Sigmoid colon (tissue), 7 donors: ENCODE results near the gene ARNT2. TPM values are rescaled to one million over a fixed set of nuclear protein-coding genes. Genes with fewer than 3 reads are reported as not detected.
A peak's percentile ranks its signal among the peaks of the same experiment; 100 is the strongest.

Experiments used
- DNase-seq: peaks from one replicate; pipeline ENCODE4 v3.0.0-alpha.2; 2019
- H3K27ac ChIP-seq, 4 donors: fragments of 200-600 bp; sonication (generic); one replicate each; pipeline ENCODE4 v1.5.1; 2016 to 2019; ENCODE audit warnings: mild to moderate bottlenecking in 1 of 4
- H3K27me3 ChIP-seq, 3 donors: fragments of 200-600 bp; sonication (generic); one replicate each; pipeline ENCODE4 v1.5.1; 2019; ENCODE audit warnings: mild to moderate bottlenecking in 1 of 3
- H3K36me3 ChIP-seq, 4 donors: fragments of 200-600 bp; sonication (generic); one replicate each; pipeline ENCODE4 v1.5.1; 2016 to 2019
- H3K4me1 ChIP-seq, 4 donors: fragments of 200-600 bp; sonication (generic); one replicate each; pipeline ENCODE4 v1.5.1; 2017 to 2019
- H3K4me3 ChIP-seq, 4 donors: fragments of 200-600 bp; sonication (generic); one replicate each; pipeline ENCODE4 v1.5.1; 2017 to 2019; ENCODE audit warnings: mild to moderate bottlenecking in 2 of 4, moderate library complexity in 1 of 4
- H3K9me3 ChIP-seq, 4 donors: fragments of 200-600 bp in 3 of 4; sonication (generic) in 3 of 4; one replicate each; pipeline versions ENCODE4 v1.5.1 to v1.6.1; 2013 to 2019
- EP300 ChIP-seq, 4 donors: sonication (generic); formaldehyde crosslinking; IDR thresholded peaks; one replicate each; pipeline ENCODE4 v1.6.1; 2017; ENCODE audit warnings: antibody characterized with exemption in 4 of 4
- POLR2A ChIP-seq, 2 donors: fragments of 450-650 bp; IDR thresholded peaks; one replicate each; pipeline ENCODE4 v1.6.1; 2016; ENCODE audit warnings: antibody characterized with exemption in 2 of 2, mild to moderate bottlenecking in 2 of 2, moderate library complexity in 2 of 2
- POLR2AphosphoS5 ChIP-seq, 4 donors: sonication (generic); formaldehyde crosslinking; IDR thresholded peaks; one replicate each; pipeline ENCODE4 v1.6.1; 2017; ENCODE audit warnings: antibody characterized with exemption in 4 of 4
- WGBS, 2 donors: extraction: QIAGEN DNeasy Blood & Tissue Kit; methylation state at CpG; one replicate each; pipeline ENCODE4 v1.1.7; 2013; 5-methylcytosine and 5-hydroxymethylcytosine counted together
- intact Hi-C: fragments of 100-400 bp; cut with DNase I; formaldehyde crosslinking; loops from one replicate; pipeline ENCODE4 v1.15.1; 2023
- polyA plus RNA-seq, 3 donors: library from polyadenylated mRNA; stranded (reverse); fragments of 200-250 nt; gene quantifications; one replicate each; pipeline ENCODE4 v1.2.3, GENCODE V29; 2013
- total RNA-seq, 4 donors: library from RNA; depleted of rRNA; stranded (reverse); fragments of >200 nt; gene quantifications; one replicate each; pipeline ENCODE4 v1.1.0, GENCODE V29; 2016
- TF ChIP-seq, protein P1 (sequence below), 4 experiments: fragments of 450-650 bp in 3 of 4; fragments of 200-600 bp in 1 of 4; IDR thresholded peaks; one replicate each; pipeline ENCODE4 v1.5.1; 2016 to 2019; ENCODE audit warnings: antibody characterized with exemption in 4 of 4, mild to moderate bottlenecking in 3 of 4, moderate library complexity in 2 of 4
- donor health status: healthy with polysubstance abuse.
- donor health status: Bipolar disorder and iron deficiency.
- donor health status: healthy.

ARNT2 gene
- total RNA-seq = 10 to 100 TPM in 1 of 4 donors, 1 to 10 TPM in 3; 4.3 to 16.1 (median 7.0) TPM
- polyA plus RNA-seq = 1 to 10 TPM; 1.2 to 2.7 (median 1.8) TPM

GRCh38 chr15:80404057-80404760, at the start of gene ARNT2:
Gene ARNT2 (plus strand): TSS chr15:80404382. CDS start chr15:80404516, 134 bp downstream.
- Histone ChIP-seq H3K9me3 (no peaks in the 10 kb centered on the region), H3K4me3 (peak within 1 kb of the TSS; percentile 49 to 65 (median 61)), H3K36me3 (no peaks in the 10 kb centered on the region), H3K27me3 (no peaks in the 10 kb centered on the region), H3K27ac (peak within 1 kb of the TSS; percentile 66 to 81 (median 69)), H3K4me1 (peaks cover 0 to 13% (median 10%) of the 10 kb centered on the region in 4 donors)
- intact Hi-C loops = no loop called here
- no peak for TF ChIP-seq POLR2AphosphoS5 (IDR thresholded peaks at IDR 0.05)
- no peak for TF ChIP-seq POLR2A (IDR thresholded peaks at IDR 0.05)
- no peak for TF ChIP-seq EP300 (IDR thresholded peaks at IDR 0.05)
- TF ChIP-seq, protein P1, sequence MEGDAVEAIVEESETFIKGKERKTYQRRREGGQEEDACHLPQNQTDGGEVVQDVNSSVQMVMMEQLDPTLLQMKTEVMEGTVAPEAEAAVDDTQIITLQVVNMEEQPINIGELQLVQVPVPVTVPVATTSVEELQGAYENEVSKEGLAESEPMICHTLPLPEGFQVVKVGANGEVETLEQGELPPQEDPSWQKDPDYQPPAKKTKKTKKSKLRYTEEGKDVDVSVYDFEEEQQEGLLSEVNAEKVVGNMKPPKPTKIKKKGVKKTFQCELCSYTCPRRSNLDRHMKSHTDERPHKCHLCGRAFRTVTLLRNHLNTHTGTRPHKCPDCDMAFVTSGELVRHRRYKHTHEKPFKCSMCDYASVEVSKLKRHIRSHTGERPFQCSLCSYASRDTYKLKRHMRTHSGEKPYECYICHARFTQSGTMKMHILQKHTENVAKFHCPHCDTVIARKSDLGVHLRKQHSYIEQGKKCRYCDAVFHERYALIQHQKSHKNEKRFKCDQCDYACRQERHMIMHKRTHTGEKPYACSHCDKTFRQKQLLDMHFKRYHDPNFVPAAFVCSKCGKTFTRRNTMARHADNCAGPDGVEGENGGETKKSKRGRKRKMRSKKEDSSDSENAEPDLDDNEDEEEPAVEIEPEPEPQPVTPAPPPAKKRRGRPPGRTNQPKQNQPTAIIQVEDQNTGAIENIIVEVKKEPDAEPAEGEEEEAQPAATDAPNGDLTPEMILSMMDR (IDR thresholded peaks at IDR 0.05) = no peak
- WGBS, 2 donors = 1% methylated on average over 102 of the region's 102 CpGs
- no peak for DNase-seq

DNA sequence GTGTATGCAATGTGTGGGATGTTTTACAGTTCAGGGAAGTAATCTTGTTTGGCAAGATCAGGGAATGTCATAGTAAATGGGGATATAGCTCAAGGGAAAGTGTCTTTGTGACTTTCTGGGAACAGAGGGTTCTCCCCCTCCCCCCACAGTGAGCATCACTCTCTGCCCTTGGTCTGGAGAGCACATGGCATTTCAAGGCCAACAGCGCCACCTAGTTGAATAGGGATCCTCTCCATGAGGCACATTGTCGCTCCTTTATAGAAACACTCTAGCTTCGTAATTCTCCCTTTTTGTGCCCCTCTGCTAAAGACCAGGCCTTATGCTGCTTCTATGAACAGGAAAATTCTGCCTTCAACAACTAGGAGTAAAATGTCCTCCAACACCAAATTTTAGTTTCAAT, 37.1 kb upstream of the ARNT2 start:
- WGBS, 2 donors = 81 to 91% methylated on average over 3 of the region's 3 CpGs
- no peak for DNase-seq
- intact Hi-C loops = no loop called here
- Histone ChIP-seq H3K27me3 (no peaks in the 10 kb centered on the region), H3K9me3 (peaks cover 4 to 19% (median 12%) of the 10 kb centered on the region in 4 donors), H3K4me3 (no peak overlapping the region), H3K27ac (no peak overlapping the region), H3K4me1 (no peaks in the 10 kb centered on the region), H3K36me3 (no peaks in the 10 kb centered on the region)
- TF ChIP-seq POLR2A (IDR thresholded peaks at IDR 0.05) = no peak
- TF ChIP-seq EP300 (IDR thresholded peaks at IDR 0.05) = no peak
- TF ChIP-seq POLR2AphosphoS5 (IDR thresholded peaks at IDR 0.05) = no peak
- TF ChIP-seq, protein P1 (IDR thresholded peaks at IDR 0.05) = no peak

DNA sequence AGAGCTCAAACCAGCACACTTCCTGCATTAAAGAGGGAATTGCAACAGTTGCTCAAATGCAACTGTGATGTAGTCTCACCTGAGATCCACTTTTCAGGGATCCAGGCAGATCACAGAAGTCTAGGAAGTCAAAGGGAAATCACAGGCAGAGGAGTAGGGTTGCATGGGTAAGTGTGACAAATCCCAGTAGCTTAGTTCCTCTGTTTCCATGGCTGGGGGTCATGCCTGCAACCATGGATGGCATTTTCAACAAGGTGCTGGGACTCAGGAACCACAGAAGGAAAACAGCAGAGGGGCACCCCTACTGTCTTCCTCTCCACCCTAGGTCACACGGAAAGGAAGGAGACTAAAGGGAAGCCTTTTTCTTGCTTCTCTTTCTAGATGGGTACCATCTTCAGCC, 36.5 kb upstream of the ARNT2 start:
- DNase-seq = no peak
- TF ChIP-seq EP300 (IDR thresholded peaks at IDR 0.05) = no peak
- TF ChIP-seq, protein P1 (IDR thresholded peaks at IDR 0.05) = no peak
- no peak for TF ChIP-seq POLR2A (IDR thresholded peaks at IDR 0.05)
- no peak for TF ChIP-seq POLR2AphosphoS5 (IDR thresholded peaks at IDR 0.05)
- no peaks in the 10 kb centered on the region for H3K36me3 ChIP-seq
- no peak overlapping the region for H3K27ac ChIP-seq
- H3K27me3 ChIP-seq = no peaks in the 10 kb centered on the region
- WGBS, 2 donors = 43 to 52% methylated on average over 1 of the region's 1 CpG
- intact Hi-C loops = no loop called here
- no peak overlapping the region for H3K4me3 ChIP-seq
- peaks cover 4 to 19% (median 12%) of the 10 kb centered on the region in 4 donors for H3K9me3 ChIP-seq
- no peaks in the 10 kb centered on the region for H3K4me1 ChIP-seq

DNA sequence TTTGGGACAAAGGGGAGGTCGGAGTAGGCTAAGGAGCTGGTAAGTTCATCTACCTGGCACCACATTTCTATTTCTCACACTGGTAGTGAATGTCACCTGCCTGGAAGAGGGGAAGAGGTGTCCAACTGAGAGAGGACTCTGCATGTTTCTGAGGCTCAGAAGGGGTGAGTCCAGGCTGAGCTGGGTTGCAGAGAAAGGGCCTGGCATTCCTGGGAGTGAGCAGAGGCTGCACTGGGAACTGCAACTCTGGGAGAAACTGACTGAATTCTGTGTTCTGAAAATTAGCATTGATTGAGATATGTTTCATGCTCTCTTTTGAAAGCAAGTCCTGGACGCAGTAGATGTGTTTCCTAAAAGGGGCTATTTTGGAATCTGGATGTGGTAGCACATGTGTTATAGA, 32.3 kb upstream of the ARNT2 start:
- intact Hi-C loops = no loop called here
- 88 to 92% methylated on average over 2 of the region's 2 CpGs for WGBS, 2 donors
- no peaks in the 10 kb centered on the region for H3K36me3 ChIP-seq

More for the DNA sequence above, 32.3 kb upstream of the ARNT2 start:
- DNase-seq = no peak
- Histone ChIP-seq H3K4me1 (no peaks in the 10 kb centered on the region), H3K27ac (no peak overlapping the region), H3K9me3 (peaks cover 0 to 18% (median 11%) of the 10 kb centered on the region in 4 donors), H3K4me3 (no peak overlapping the region), H3K27me3 (no peaks in the 10 kb centered on the region)
- TF ChIP-seq, protein P1 (IDR thresholded peaks at IDR 0.05) = no peak
- no peak for TF ChIP-seq EP300 (IDR thresholded peaks at IDR 0.05)
- TF ChIP-seq POLR2A (IDR thresholded peaks at IDR 0.05) = no peak
- no peak for TF ChIP-seq POLR2AphosphoS5 (IDR thresholded peaks at IDR 0.05)
